HPDE6-E6E7 (cell line): ENCODE data around the gene SLFN5.
A peak's percentile ranks its signal among the peaks of the same experiment; 100 is the strongest.
"Not testable (repeated sequence)": the region's sequence is repeated elsewhere in the genome, so short reads cannot be mapped to it uniquely, and the experiment has no call there.

Source experiments
- DNase-seq: peaks from one replicate; pipeline ENCODE4 v3.0.0; 2011; ENCODE audit warnings: missing footprints; ENCODE audit errors: extremely low spot score

Gene SLFN5

DNA sequence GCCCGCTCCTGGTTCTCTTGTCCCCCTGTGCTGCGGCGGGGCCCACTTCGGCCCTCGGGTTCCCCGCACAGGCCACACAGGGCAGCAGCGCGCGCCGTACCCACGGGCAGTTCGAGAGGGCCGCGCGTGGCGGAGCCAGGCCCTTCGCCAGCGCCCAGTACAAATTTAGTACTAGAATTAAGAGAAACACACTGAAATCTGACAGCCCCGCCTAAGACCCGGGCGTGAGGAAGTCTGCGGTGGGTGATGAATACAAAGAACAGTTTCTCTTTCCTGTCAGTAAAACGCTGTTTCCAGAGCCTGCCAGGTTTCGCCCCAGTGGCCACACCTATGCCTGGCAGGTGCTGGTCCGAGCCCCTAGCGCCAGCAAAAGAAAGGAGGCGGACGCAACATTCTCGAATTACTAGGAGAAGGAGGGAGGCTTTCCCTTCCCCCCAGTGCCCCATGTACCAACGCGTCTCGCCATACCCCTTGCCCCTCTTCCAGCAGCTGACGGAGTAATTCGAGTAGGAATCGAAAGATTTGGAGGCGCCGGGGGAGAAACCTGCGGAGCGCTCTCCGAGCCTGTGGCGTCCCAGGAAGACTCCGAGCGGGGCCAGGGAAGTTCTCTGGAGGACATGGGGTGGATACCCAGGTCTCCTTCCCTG is 591 bp upstream of the SLFN5 start:
- peak; percentile 91 for DNase-seq

DNA sequence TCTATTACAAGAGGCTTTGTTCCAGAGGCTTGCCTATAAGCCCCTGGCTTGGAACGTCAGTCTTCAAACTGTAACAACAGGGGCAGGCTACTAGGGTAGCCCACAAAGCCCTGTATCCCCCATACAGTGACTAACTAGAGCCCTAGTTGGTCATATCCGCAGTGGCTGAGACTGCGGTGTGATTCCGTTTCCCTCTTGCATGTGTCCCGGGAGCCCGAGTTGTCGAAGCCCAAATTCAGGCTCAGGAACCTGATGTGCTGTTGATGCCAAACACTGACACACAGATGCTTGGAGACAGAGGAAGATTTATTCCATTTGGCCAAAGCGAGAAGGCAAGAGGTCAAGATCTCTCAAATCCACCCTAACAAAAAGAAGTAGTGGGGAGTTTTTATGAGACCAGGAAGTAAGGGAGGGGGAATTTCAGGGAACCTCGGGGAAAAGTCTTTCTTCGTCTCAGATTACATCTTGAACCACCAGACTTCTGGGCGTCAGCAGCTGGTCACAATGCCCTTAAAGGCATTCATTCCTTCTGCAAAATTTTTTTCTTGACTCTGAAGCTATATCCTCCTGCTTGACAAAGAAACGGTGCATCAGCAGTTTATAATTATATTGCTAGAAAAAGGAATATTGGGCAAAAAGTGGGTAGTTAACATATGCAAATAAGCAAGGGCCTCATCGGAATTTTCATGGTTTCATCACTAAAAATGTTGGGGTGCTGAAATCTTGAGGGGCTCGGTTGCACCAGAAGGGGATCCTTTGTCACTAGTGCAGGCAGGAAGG is 879 bp downstream of the SLFN5 start:
- DNase-seq: no peak

DNA sequence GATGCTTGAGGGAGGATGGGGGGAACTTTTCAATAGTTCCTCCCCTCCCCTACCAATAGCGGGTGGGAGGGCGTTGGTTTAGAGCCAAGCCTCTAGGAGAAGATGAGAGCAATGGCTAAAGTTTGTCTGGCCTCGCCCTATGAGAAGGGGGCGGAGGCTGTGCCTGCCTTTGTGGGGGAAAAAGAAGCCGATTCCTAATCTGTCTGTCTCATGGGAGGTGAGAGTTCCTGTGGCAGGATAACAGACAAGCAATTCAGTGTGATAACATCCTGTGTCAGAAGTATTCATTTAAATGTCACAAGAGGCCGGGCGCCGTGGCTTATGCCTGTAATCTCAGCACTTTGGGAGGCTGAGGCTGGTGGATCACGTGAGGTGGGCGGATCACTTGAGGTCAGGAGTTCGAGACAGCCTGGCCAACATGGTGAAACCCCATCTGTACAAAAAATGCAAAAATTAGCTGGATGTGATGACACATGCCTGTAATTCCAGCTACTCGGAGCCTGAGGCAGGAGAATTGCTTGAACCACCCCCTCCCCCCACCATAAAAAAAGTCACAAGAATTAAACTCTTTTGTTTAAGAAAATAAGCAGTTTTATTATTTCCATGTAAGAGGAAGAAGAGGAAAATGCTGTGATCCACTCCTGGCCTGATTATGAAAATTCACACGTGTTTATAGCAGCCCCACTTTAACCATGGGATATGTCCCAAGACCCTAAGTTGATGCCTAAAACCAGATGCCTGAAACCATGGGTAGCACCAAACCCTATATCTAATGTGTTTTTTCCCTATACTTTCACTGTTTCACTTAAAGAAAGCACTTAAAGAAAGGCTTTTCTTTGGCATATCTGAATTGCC is 1.7 kb downstream of the SLFN5 start:
- DNase-seq: no peak

DNA sequence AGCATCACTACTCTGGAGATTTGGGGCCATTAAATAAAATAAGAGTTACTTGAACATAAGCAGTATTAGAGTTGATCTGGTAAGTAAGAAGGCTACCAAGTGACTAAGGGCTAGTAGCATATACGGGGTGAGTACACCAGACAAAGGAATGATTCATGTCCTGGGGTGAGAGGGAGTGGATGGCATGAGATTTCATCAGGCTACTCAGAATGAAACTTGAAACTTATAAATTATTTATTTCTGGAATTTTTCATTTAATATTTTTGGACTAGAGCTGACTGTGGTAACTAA is 2.3 kb downstream of the SLFN5 start:
- DNase-seq: peak; percentile 63

DNA sequence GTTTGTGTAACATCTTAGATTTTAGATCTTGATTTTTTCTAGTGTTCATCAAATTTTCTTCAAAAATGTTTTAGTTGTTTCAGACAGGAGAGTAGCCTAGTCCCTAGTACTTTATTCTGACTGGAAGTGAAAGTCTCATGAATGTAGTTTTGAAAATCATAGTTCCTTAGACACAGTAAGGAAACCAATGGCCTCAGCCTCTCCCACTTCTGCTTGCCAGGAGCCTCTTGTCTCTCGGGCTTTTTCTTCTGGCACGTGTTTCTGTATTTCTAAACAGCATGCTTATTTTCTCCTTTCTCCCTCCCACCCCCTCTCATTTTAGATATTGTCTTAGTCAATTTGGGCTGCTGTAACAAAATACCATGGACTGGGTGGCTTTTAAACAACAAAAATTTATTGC is 9.8 kb downstream of the SLFN5 start:
- no peak for DNase-seq

DNA sequence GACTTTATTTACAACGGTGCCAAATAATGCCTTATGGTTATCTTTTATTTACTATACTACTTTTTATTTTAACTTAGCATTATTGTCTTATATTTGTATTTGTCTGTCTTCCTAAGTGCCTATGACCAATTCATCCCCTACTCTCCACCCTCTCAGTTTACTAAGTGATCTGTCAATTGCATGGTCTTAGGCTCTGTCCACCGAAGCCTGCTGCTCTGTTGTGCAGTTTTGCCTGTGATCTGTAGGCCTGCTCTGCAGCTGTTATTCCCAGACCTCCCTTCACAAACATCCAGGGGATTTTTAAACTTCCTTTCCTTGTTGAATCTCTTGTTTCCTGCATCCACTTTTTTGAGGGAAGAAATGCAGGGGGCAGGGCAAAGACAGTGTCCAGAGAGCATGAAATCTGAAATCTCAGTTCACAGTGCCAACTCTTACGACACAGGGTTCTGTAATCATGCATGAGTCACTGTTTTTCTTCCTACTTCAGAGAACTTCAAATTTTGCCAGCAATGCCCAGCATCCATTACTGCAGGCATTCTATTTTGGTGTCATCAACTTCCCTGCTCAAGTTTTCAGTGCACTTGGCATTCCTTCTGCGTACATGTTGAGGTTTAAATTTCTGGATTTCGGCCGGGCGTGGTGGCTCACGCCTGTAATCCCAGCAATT is 11.4 kb downstream of the SLFN5 start:
- DNase-seq: no peak

DNA sequence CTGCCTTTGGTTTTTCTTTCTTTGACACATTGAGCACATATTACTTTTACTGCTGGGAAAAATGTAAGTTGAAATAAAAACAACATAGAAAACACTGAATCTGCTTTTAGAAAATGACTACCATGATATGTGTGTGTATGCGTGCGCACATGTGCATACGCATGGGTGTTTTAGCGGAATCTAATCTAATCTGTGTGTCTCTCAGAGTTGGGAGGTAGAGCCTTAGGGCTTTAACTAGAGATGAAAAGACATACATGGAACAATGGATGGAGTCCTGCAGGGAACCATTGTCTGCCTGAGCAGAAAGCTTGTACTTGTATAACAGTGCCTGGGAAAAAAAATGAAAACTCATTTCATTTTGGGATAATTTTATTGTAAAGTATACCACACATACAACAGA is 12.4 kb downstream of the SLFN5 start:
- no peak for DNase-seq

DNA sequence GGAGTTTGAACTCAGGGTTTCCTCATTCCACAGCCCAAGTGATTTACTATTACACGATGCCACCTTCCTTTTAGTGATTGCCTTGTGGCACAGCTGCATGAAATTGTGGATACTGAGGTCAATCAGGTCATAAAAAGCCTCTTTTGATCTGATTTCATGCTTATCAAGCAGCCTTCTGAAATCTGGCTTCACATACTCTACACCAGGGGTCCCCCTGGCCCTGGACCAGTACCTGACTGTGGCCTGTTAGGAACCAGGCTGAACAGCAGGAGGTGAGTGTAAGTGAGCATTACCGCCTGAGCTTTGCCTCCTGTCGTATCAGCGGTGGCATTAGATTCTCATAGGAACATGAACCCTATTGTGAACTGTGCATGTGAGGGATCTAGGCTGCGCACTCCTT is 13.8 kb downstream of the SLFN5 start:
- no peak for DNase-seq

DNA sequence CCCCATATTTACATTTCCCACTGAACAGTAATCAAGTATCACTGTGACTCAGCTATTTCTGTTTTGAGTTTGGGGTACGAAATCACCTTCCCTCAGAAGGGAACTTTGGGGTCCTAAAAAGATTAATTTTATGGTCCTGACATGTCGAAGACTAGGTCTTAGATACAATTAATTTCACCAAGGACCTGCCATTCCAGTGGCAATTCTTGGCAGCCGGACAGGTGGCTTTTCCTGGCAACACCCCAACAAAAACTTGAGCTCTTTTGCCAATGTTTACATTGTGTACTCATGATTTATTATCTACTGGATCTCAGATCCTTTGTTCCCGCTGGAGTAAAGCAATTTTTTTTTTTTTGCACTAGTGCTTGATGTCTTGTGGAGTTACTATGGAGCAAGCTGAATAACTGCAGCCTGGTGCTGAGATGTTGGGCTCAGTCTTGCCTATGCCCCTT is 14.4 kb downstream of the SLFN5 start:
- DNase-seq: no peak

DNA sequence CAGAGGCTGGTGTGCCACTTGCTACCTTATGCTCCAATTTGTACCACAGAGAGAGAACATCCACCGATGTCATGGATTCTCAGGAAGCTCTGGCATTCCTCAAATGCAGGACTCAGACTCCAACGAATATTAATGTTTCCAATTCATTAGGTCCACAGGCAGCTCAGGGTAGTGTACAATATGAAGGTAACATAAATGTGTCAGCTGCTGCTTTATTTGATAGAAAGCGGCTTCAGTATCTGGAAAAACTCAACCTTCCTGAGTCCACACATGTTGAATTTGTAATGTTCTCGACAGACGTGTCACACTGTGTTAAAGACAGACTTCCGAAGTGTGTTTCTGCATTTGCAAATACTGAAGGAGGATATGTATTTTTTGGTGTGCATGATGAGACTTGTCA is 16.1 kb downstream of the SLFN5 start:
- DNase-seq: no peak

DNA sequence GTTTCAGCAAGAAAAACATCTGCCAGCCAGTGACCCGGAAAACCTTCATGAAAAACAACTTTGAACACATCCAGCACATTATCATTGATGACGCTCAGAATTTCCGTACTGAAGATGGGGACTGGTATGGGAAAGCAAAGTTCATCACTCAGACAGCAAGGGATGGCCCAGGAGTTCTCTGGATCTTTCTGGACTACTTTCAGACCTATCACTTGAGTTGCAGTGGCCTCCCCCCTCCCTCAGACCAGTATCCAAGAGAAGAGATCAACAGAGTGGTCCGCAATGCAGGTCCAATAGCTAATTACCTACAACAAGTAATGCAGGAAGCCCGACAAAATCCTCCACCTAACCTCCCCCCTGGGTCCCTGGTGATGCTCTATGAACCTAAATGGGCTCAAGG is 22.2 kb downstream of the SLFN5 start:
- DNase-seq: no peak

DNA sequence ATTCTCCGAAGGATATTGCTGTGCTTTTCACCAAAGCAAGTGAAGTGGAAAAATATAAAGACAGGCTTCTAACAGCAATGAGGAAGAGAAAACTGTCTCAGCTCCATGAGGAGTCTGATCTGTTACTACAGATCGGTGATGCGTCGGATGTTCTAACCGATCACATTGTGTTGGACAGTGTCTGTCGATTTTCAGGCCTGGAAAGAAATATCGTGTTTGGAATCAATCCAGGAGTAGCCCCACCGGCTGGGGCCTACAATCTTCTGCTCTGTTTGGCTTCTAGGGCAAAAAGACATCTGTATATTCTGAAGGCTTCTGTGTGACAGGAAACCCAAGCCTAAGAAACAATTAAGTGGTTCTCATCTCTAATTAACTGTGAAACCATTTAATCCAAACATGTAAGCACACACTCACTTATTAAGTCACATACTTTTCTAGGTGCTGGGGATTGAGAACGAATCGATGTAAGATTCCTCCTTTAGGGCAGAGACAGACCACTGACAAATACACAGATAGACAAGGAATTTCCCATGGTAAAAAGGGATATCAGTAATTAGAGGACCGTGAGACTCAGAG is 22.8 kb downstream of the SLFN5 start:
- DNase-seq: no peak

DNA sequence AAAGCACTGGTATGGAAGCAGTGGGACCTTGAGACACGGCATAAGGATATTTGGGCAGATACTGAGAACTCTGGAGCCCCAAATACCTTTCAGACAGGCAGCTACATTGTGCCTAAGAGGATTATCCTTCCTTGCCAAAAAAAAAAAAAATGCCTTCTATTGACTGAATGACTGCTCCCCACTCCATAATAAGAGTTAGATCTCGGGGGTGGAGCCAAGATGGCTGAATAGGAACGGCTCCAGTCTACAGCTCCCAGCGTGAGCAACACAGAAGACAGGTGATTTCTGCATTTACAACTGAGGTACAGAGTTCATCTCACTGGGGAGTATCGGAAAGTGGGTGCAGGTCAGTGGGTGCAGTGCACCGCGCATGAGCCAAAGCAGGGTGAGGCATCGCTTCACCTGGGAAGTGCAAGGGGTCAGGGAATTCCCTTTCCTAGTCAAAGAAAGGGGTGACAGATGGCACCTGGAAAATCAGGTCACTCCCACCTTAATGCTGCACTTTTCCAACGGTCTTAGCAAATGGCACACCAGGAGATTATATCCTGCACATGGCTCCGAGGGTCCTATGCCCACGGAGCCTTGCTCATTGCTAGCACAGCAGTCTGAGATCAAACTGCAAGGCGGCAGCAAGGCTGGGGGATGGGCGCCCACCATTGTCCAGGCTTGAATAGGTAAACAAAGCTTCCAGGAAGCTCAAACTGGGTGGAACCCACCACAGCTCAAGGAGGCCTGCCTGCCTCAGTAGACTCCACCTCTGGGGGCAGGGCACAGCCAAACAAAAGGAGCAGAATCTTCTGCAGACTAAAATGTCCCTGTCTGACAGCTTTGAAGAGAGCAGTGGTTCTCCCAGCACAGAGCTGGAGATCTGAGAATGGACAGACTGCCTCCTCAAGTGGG is 31.5 kb downstream of the SLFN5 start:
- DNase-seq: not testable (repeated sequence)

DNA sequence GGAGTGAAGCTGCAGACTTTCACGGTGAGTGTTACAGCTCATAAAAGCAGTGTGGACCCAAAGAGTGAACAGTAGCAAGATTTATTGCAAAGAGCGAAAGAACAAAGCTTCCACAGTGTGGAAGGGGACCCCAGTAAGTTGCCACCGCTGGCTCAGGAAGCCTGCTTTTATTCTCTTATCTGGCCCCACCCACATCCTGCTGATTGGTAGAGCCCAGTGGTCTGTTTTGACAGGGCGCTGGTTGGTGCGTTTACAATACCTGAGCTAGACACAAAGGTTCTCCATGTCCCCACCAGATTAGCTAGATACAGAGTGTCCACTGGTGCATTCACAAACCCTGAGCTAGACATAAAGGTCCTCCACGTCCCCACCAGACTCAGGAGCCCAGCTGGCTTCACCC is 35.6 kb downstream of the SLFN5 start:
- not testable (repeated sequence) for DNase-seq

DNA sequence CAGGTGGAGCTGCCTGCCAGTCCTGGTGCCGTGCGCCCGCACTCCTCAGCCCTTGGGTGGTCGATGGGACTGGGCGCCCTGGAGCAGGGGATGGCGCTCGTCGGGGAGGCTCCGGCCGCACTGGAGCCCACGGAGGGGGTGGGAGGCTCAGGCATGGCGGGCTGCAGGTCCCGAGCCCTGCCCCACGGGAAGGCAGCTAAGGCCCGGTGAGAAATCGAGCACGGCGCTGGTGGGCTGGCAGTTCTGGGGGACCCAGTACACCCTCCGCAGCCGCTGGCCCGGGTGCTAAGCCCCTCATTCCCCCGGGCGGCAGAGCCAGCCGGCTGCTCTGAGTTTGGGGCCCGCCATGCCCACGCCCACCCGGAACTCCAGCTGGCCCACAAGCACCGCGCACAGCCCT is 36.0 kb downstream of the SLFN5 start:
- not testable (repeated sequence) for DNase-seq

DNA sequence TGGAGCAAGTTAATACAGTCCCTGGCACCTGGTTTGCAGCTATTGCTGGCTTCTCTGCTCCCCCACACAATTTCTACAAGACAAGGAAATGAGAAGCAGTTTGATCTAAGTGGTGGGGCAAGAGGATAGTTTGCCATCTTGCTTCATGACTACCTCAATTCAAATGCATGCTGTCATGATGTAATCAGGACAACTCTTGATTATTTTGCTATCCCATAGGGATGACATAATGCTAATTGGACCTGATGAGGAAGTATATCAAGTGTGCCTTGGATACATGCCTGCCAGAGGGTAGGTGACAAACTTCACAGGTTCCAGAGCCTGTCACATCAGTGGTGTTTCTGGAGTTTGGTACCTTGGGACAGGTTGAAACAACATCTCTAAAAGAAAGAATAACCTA is 40.9 kb downstream of the SLFN5 start:
- no peak for DNase-seq

DNA sequence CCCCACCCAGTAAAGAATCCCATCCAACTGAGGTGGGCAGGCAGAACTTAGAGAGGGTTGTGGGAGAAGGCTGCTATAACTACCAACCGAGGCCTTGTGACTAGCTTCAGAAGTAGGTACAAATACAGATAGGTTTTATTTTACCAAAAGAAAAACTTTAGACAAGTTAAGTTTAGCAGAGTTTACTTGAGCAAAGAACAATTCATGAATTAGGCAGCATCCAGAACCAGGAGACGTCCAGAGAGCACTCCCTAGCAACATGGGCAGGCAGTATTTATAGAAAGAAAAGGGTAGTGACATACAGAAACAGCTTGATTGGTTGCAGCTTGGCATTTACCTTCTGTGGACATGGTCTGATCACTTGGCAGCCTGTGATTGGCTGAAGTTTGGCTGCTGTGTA is 42.1 kb downstream of the SLFN5 start:
- no peak for DNase-seq

DNA sequence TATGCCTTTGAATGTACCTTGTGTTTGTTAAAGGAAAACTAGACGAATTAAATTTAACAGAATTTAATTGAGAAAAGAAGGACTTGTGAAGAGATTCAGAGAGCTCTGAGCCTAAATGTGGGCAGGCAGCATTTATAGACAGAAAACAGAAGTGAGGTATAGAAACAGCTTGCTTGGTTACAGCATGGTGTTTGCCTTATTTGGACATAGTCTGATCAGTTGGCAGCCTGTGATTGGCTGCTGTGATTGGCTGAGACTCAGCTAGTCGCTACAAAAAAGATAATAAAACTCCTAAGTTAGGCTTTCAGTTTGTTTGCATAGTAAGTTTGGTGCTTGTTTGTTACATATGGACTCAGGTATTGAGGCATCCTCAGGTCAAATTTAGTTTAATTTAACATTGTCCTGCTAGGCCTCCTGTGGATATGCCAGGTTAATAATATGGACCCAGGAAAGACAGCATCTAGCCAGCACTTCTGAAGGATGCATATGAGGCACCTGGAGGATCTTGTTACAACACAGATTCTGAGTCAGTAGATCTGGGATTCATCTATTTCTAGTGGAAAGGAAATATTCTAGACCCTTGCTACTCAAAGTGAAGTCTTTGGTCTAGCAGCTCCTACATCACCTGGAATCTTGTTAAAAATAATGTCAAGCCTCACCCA is 43.4 kb downstream of the SLFN5 start:
- no peak for DNase-seq

DNA sequence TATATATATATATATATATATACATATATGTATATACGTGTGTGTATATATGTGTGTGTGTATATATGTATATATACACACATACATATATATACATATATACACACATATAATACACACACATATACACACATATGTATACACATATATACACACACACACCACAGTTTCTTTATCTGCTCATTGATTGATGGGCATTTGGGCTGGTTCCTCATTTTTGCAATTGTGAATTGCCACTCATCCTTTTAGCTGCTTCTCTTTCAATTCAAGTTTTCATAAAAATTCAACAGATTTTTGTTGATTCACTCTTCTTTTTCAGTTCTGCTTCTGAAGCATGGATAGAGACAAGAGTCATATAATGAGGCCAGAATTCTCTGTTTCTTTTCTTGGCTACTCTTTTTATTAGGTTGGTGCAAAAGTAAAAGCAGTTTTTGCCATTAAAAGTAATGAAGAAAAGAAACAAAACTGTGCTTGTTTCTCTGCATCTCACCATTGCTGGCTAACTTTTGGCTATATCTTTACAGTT is 44.5 kb downstream of the SLFN5 start:
- no peak for DNase-seq

DNA sequence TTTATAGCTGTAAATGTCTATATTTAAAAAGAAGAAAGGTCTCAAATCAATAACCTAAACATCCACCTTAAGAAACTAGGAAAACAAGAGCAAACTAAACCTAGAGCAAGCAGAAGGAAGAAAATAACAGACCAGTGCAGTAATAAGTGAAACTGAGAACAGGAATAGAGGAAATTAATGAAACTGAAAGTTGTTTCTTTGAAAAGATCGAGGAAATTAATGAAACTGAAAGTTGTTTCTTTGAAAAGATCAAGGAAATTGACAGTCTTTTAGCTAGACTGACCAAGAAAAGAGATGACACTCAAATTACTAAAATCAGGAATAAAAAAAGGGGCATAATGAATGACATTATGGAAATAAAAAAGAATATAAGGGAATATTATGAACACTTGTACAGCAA is 46.4 kb downstream of the SLFN5 start:
- no peak for DNase-seq
